ENCODE measurements around the gene CEP170.

- TF ChIP-seq POLR2A (IDR thresholded peaks at IDR 0.05) (no peak), CTCF (IDR thresholded peaks at IDR 0.05) (no peak), POLR2AphosphoS5 (IDR thresholded peaks at IDR 0.05) (no peak)
These were observed 5.3 kb upstream of the CEP170 start for GRCh38 chr1:243260221-243260880.
